Stimulated activated CD4-positive, alpha-beta T cell treated with anti-CD3 and anti-CD28 coated beads, Interleukin-15, amount 100 ng/mL, for 48 hours (primary cell): Measurements from ENCODE around the gene SMARCAL1.
"Not testable (repeated sequence)": the region's sequence is repeated elsewhere in the genome, so short reads cannot be mapped to it uniquely, and the experiment has no call there.

Experiments
- DNase-seq, 2 donors: peaks; one replicate each; pipeline ENCODE4 v3.0.0-alpha.2; 2020; ENCODE audit warnings: low read depth in 2 of 2

The SMARCAL1 gene

DNA sequence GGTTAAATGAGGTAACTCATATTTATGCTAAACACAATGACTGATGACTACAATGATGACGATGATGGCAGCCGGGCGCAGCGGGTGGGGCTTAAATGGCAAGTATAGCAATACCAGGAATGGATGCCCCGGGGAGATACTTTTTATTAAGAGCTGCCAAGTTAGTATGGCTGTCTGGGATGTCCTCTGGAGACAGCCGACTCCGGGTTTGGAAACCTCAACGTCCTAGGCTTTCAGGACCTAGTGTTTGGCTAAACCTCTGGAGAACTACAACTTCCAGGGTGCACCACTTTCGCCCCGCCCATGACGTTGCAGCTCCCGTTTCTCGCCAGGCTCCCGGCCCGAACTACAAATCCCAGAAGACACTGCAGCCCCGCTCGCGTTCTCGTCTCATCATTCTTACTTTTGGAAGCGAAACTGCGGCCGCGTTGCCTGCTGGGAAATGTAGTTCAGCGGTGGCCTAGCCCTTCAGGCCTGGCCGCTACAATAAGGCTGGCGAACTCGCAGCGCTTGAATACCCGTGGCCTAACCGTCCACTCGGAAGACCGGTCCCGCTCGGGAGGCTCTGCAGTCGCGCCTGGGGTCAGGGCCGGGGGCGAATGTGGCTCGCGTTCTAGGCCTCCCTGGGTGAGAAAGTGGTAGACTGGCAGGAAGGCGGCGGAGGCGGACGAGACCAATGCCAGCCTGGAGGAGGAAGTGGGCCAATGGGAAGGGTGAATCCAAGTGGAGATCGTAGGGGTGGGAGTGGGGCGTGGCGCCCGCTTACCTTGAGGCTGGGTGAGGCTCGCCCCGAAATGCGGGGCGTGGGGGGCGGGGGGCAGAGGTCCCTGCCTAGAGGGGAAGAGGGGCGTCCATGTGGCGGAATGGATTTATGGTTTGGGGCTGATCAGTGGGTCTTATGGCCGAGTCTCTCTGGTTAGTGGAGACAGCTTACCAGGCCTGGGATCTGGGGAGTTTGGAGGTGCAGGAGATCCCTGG is at the start of gene SMARCAL1:
TSS of gene SMARCAL1 (plus strand) at position 463 of the 978 bp plus-strand sequence. CDS start 2,221 bp downstream, outside the sequence.
- peak; percentile 98 to 99 for DNase-seq

DNA sequence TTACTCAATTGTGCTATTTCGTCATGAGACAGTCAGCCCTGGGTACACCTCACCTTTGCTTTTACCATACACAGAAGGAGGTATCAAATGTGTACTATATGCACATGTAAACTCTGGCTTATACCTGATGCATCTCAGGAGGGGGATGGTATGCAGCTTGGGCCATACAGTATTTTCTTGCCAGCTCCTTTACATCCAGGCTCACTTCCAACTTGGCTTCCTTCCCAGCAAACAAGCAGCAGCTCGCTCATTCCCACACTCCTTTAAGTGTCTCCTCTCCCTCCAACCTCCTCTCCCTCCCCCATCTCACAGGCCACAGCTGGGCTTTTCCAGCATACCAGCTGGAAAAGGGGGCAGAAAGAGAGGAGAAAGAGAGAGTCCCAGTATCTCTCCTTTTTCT is 49.6 kb upstream of the SMARCAL1 start:
- no peak for DNase-seq

DNA sequence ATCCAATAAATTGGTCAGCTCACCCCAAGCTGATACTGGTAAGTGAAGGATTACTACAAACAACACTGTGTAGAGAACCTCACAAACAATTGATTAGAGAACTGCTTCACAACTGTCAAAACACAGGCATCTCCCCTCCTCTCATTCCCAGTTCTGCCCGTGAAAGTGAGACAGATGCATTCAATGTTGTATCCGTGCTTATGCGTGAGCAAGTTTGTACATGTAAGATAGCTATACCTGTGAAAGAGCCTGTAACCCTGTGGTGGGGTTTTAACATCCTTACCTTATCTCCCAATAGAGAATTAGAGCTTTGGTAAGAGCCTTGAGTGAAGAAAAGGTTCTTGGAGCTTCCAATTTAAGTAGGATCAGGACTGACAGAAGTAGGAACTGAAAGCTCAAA is 49.1 kb upstream of the SMARCAL1 start:
- no peak for DNase-seq

DNA sequence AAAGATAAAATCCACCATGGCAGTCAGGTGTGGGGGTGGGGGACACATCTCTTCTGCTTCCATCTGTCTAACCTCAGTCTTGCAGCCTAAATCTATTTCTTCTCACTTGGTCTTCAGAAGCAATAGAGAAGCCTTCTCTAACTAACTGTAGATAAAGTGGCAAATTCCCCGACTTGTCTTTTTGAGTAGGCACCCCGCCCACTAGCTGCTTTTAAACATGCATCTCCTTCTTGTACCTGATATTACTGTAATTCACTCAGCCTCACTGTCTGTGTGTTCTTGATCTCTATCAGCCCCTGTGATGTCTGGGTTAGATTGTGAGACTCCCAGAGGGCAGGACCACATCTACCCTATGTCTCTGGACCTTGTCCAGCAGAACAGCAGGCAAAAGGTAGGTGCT is 46.8 kb upstream of the SMARCAL1 start:
- no peak for DNase-seq

DNA sequence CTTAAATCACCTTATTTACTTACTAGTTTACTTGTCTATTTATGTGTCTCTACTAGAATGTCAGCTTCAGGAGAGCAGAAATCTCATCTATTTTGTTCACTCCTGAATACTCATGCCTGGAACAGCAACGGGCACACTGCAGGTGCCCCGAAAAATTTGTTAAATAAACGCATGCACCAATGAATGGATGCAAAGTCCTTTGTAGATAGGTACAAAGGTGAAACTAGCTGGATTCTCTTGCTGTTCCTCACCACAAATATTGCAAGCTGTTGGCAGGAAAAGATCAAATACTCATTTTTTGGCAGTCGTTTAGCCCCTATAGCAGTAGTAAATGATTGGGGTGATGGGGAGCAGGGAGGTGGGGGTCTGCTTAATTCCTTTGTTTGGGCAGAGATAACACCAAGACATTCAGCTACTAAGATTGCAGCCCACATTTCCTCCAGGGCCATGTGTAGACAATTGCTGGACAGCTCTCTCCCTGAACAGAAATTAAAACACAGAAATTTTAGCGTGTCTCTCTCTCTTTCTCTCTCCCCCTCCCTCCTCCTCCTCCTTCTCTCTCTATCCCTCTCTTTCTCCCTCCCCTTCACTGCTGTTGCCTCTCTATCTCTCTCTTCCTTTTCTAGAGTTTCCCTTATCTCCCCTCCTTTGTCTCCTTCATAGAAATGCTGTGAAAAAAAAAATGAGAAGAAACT is 45.4 kb upstream of the SMARCAL1 start:
- DNase-seq, result no peak

DNA sequence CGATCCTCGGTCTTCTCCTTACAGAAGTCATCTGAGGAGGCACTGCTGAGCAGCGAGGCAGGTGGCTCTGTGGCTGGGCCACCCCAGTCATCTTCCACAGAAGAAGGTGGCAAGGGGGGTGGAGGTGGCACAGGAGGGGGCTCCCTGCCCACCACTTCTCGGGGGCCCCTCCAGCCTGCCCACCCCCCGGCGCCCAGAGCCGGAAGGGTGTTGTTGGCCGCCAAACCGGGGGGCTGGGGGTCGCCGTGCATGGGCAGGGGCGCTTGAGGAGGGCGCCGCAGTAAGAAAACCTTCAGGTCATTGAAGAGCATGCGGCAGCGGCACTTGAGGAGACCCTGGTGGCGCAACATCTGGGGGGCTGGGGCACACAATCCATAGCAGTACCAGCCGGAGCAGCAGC is 42.5 kb upstream of the SMARCAL1 start:
- no peak for DNase-seq

DNA sequence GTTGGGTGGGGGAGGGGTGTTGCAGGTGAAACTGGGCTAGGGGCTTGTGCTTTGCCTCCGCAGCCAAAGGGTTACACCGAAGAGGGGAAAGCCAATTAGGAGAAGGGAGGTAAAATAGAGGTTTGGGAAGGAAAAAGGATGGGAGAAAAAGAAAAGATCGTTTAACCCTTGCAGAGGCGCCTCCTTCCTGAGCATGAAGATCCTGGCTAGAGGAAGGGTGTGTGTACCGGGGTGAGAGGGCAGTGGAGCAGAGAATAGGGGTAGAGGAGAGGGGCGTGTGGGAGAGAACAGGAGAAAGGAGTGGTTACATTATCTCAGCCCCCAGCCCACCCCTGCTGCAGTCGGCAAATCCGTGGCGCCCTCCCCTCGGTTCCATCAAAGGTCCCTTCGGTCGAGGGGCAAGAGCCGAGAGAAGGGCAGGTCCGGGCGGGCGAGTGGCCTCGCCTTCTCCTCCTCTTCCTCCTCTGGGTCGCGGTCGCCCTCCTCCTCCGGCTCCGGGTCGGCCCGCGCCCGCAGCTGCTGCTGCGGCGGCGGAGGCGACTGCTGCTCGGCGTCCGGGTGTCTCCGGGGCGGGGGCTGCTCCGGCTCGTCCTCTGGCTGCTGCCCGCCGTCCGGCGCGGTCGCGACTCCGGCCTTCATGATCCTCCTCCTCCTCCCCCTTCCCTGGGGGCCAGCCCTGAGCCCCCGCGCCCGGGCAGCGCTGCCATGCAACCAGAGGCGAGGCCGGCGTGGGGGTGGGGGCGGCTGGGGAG is 41.1 kb upstream of the SMARCAL1 start:
- DNase-seq, result no peak

DNA sequence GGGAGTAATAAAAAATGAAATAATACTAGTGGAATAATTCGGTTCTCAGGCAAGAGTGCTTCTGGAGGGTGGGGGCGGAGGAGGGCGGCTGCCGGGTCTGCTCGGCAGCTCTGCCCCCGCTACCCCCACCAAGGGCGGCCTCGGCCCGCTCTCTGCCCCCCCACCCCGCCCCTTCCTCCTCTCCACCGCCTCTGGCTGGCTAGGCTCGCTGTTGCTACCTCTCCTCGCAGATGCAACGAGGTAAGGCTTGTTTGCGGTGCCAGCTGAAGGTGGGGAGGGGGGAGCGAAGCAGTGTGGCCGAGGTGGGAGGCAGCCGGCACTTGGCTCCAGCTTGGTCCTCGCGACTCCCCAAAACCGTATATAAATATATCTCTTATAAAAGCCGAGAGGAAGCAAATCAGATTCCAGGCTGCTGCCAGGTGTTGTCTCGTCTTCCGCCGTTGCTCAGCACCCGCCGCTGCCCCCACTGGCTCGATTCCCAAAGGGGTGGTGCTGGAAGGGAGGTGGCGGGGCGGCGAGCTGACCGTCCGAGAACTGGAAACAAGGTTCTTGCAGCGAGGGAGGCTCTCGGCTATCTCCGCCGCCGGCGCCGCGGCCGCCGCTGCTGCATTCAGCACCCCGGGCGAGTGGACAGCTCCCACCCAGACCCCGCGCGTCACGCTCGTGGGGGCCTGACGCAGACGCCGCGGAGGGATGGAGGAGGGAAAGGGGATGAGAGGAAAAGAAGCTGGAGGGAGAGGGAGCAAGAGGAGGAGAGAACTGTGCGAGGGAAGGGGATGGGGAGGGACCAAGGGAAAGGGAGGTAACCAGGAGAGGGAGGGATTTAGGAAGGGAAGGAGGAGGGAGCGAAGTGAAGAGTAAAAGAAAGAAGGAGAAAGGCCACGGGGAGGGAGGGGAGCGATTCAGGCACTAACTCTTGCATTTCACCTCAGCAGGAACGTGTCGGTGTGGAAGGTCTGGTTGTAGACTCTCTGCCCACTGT is 40.3 kb upstream of the SMARCAL1 start, which contains the start of gene MARCHF4:
TSS of gene MARCHF4 (minus strand) at position 763 of the 982 bp plus-strand sequence. CDS start 2,223 bp downstream, outside the sequence.
- DNase-seq, result peak in 1 of 2 donors; percentile 57

DNA sequence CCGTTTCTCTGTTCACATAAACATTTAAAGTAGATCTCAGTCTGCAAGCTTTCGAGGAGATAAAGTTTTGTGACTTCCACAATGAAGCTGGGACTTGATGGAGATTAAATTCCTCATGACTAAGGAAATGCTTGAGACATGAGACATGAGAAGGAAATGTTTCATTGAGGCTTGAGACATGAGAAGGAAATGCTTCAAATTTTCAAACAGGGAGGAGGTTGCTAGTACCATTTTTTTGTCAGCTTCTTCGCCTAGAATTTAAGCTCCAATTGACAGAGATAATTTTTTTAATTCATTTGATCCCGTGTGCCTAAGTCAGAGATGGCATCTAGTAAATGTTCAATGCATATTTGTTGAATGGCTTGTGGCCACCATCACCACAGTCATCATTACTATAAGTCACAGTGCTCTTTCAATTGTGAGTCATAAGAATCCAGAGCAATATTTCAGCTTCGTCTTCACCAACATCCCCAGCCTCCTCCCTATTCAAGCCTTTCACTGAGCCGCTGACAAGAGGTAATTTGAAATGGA is 39.5 kb upstream of the SMARCAL1 start:
- DNase-seq, result no peak

DNA sequence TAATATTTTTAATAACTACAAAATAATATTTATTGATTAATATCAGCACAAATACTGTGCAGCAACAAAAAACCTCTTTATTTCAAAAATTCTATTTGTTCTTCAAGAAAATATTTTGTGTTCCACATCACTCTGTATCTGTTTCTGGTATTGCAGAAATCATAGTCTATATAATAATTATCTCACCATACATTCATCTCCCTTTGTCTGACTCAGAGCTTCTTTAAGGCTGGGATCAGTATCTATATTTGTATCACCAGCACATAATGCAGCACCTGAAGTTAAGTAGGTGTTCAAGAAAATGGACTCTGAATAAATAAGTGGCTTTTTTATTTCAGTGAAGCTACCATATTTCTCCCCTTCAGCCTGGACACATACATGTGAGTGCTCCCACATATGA is 38.4 kb upstream of the SMARCAL1 start:
- DNase-seq, result no peak

DNA sequence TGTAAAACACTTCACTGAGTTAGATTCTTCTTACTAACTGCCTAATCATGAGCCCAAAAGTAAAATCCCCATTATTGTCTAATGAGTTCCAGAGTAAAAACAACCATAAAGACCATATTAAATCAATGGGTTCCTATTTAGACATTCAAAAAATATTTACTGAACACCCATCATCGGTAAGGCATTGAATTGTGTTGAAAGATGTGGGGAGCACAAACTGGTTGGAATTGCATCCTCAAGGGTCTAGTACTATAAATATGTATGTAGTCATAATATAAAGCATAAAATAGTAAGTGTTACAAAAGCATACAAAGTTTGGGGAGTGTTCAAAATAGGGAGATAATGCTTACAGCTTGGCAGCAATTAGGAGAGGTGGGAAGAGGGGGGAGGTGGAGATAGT is 37.0 kb upstream of the SMARCAL1 start:
- DNase-seq, result no peak

DNA sequence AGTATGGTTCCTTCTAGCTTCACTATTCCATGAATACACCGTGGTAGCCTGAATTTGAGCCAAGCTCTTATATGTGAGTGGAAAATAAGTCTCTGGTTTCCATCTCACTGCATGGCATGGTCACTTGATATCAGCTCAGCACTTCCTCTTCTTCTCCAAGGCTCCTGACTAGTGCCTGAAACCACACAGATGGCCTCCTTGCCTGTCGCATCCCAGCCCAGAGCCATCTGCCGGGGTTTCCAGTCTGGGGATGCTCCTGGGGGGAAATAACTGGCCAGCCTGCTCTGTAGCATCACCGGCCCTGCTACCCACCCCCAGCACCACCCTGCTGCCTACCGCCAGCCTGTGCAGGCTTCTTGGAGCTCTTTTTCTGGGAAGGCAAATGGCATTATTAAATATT is 32.3 kb upstream of the SMARCAL1 start:
- no peak for DNase-seq

DNA sequence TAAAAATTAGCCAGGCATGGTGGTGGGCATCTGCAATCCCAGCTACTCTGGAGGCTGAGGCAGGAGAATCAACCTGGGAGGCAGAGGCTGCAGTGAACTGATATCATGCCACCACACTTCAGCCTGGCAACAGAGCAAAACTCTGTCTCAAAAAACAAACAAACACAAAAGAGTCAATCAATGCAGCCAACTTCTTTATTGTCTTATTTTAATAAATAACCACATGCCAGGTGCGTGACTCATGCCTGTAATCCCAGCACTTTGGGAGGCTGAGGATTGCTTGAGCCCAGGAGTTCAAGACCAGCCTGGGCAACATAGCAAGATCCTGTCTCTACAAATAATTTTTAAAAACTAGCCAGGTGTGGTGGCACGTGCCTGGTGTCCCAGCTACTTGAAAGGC is 27.9 kb upstream of the SMARCAL1 start:
- DNase-seq, result not testable (repeated sequence)

DNA sequence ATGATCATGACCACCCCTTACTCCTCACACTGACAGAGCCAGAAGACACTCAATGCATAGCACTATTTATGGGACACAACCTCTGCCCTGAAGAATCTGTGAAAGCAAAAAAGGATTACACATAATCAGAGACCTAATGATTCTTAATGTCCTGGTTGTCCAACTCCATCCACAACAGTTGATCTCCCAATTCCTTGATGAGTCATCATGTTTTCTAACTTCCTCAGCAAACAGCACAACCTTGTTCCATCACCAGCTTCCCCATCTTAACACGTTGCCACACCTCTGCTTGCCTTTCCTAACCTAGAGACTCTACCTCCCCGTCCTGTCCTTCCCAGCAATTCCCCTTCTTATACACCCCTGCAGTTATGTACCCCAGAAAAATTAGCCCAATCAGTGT is 26.8 kb upstream of the SMARCAL1 start:
- no peak for DNase-seq

DNA sequence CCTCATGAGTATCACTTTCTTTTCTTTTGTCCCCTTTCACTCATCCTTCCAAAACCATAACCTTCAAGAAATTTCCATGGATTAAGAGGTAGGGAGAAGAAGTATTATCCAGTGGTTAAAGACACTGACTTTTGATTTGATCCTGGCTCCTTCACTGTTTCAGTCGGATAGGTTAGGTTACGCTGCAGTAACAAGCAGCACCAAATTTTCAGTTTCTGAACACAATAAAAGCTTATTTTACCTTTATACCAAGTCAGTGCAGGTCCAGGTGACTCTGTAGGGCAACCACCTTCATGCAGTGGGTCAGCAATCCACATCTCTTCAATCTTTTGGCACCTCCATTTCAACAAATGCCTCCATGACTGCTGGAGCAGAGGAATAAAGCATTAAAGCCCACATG is 25.0 kb upstream of the SMARCAL1 start:
- no peak for DNase-seq

DNA sequence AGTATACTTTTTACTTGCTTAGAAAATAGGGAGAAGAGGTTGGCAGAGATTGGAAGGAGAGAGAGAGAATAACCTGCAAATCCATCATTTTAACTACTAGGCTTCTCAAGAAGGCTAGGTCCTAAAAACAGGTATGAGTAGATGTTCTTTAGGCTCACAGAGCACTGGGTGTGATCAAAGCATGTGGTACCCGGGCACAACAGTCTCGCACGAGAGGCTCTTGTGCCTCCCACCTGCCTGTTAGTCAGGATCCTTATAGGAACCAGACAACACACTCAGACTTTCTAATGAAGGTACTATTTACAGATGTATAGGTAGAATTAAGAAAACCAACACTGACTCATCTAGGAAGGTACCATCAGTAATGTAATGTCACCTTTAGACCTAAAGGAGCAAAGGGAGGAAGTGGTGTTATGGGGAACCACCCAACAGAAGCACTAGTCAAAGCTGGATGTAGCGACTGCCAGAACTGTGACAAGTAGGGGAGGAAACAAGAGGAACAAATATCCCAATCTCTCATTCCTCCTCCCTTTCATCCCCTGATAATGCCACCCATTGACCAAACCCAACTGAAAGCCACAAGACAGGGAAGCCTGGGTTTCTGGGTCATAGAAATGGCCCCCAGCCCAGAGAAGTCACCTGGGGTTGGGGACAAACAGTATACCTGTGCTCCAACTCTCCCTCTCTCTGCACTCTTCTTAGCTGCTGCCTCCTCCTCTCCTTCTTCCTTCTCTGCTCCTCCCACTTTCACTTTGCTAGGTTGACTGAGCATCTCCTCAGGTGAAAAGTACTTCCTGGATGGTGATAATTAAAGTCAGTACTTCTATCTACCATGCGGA is 24.0 kb upstream of the SMARCAL1 start:
- no peak for DNase-seq

DNA sequence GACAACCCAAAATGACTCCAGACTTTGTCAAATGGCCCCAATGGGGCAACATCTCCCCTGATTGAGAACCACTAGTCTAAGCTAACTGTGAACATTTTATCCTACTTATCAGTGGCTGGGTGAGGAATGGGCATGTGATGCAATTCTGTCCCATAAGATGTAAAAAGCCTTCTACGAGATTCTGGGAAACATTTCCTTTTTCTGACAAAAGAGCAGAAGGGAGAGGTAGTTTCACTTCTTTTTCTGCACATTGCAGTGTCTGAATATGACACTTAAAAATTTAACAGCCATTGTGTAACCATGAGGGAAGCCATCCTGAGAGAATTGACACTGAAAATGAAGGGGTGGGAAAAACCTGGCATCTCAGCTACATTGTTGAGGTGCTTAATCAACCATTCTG is 22.7 kb upstream of the SMARCAL1 start:
- DNase-seq, result no peak

DNA sequence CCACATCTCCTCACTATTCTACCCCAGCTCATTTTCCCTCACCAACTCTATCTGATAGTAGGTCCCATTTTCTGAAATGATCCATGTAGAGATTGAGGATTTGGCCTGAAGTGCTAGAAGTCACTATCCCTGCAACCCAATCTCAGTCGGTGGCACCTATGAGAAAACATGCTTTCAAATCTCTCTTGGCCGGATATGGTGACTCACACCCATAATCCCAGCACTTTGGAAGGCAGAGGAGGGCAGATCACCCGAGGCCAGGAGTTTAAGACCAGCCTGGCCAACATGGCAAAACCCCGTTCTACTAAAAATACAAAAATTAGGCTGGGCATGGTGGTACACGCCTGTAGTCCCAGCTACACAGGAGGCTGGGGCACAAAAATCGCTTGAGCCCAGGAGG is 20.9 kb upstream of the SMARCAL1 start:
- DNase-seq, result no peak

DNA sequence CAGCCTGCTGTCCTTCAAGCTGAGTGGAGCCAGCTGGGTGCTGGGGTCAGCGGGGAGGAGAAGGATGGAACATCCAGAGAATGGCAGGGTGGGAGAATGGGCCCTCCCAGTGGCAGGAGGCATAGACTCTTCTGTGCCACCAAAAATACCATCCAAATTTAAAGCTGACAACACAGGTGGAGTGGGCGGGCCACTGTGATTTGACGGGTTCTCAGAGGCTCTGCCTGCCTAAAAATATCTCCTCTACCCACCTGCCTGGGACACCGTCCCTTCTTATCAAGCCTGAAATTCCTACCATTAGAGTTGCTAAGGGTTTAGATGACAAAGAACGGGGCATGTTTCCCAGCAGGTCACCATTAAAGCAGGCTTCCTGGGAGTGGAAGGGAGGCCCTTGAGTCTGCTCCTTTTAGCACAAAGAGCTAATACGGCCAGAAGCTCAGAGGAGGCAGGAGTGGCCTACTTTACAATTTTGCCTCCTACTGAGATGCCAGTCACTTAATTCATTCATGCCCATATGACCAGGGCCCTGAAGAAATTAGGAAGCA is 20.2 kb upstream of the SMARCAL1 start:
- no peak for DNase-seq
